Measurements from ENCODE around the gene ENO2. TPM values are rescaled to one million over a fixed set of nuclear protein-coding genes. Genes with fewer than 3 reads are reported as not detected.

The ENO2 gene
- total RNA-seq, 2 donors from 2014 or later, result 104 to 139 TPM

DNA sequence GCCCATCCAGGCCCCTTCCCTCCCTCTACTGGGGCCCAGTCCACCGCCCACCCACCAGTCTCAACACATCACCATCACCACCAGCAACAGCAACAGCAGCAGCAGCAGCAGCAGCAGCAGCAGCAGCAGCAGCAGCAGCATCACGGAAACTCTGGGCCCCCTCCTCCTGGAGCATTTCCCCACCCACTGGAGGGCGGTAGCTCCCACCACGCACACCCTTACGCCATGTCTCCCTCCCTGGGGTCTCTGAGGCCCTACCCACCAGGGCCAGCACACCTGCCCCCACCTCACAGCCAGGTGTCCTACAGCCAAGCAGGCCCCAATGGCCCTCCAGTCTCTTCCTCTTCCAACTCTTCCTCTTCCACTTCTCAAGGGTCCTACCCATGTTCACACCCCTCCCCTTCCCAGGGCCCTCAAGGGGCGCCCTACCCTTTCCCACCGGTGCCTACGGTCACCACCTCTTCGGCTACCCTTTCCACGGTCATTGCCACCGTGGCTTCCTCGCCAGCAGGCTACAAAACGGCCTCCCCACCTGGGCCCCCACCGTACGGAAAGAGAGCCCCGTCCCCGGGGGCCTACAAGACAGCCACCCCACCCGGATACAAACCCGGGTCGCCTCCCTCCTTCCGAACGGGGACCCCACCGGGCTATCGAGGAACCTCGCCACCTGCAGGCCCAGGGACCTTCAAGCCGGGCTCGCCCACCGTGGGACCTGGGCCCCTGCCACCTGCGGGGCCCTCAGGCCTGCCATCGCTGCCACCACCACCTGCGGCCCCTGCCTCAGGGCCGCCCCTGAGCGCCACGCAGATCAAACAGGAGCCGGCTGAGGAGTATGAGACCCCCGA is 22.5 kb downstream of the ENO2 start:
- no peaks in the 10 kb centered on the region for H3K27me3 Mint-ChIP-seq (ENCODE audit: insufficient read depth)
- peak overlapping the region; percentile 40 for H3K4me3 ChIP-seq (ENCODE audit: low read length)
- peaks cover 74% of the 10 kb centered on the region for H3K36me3 Mint-ChIP-seq (ENCODE audit: low read depth)
- H3K9me3 Mint-ChIP-seq, result no peaks in the 10 kb centered on the region
- DNase-seq, result peak; percentile 71
- no peak overlapping the region for H3K9ac ChIP-seq (ENCODE audit: extremely low read depth, low read length, poor library complexity, severe bottlenecking)
- H3K4me1 Mint-ChIP-seq, result peaks cover 25% of the 10 kb centered on the region
- no peaks in the 10 kb centered on the region for H3K27me3 ChIP-seq (ENCODE audit: control insufficient read depth, insufficient read depth, low read length, poor library complexity, severe bottlenecking)
- H3K27ac ChIP-seq (ENCODE audit: low read depth, low read length), result peak overlapping the region; percentile 91
- TF ChIP-seq, protein P1, sequence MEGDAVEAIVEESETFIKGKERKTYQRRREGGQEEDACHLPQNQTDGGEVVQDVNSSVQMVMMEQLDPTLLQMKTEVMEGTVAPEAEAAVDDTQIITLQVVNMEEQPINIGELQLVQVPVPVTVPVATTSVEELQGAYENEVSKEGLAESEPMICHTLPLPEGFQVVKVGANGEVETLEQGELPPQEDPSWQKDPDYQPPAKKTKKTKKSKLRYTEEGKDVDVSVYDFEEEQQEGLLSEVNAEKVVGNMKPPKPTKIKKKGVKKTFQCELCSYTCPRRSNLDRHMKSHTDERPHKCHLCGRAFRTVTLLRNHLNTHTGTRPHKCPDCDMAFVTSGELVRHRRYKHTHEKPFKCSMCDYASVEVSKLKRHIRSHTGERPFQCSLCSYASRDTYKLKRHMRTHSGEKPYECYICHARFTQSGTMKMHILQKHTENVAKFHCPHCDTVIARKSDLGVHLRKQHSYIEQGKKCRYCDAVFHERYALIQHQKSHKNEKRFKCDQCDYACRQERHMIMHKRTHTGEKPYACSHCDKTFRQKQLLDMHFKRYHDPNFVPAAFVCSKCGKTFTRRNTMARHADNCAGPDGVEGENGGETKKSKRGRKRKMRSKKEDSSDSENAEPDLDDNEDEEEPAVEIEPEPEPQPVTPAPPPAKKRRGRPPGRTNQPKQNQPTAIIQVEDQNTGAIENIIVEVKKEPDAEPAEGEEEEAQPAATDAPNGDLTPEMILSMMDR (conservative IDR thresholded peaks at IDR 0.05), result peak; percentile 46
- peaks cover 10% of the 10 kb centered on the region for H3K4me1 ChIP-seq (ENCODE audit: control insufficient read depth, insufficient read depth, low read length)
- no peaks in the 10 kb centered on the region for H3K9me3 ChIP-seq (ENCODE audit: control insufficient read depth, low read length)
- H3K36me3 ChIP-seq (ENCODE audit: control insufficient read depth, insufficient read depth, low read length), result peaks cover 75% of the 10 kb centered on the region
- H3K4me3 Mint-ChIP-seq, result peak overlapping the region; percentile 63
- H3K27ac Mint-ChIP-seq, result peak overlapping the region; percentile 89
- 82 to 94% methylated on average over 15 to 36 of the region's 36 CpGs for WGBS, 2 experiments (ENCODE audit: insufficient coverage in 1 of 2, insufficient read length in 1 of 2)

DNA sequence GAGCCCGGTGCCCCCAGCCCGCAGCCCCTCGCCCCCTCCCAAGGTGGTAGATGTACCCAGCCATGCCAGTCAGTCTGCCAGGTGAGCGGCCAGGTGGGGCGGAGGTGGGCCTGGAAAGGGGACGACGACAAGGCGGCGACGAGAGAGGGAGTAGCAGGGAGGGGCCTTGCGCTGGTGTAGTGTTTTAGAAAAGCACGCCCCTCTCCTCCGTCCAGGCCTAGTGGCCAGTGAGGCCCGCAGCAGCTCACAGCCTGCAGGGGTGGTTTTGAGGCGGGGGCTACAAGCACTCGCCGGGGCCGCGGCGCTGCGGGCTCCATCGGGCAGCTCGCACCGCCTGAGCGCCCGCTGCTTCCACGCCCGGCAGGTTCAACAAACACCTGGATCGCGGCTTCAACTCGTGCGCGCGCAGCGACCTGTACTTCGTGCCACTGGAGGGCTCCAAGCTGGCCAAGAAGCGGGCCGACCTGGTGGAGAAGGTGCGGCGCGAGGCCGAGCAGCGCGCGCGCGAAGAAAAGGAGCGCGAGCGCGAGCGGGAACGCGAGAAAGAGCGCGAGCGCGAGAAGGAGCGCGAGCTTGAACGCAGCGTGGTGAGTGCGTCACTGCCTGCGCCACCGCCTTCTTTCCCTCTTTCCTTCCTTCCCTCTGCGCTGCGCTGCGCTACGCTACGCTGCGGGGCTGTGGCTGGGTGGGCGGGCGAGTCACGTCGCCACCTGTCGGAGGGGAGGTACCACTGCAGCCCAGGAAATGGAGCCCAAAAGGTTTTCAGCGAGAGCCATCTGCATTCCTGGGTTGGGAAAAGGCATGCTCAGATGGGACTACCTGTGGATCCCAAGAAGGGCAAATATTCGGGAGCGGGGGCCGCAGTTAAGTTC is 23.3 kb downstream of the ENO2 start:
- Mint-ChIP-seq H3K4me1 (peaks cover 25% of the 10 kb centered on the region), H3K27me3 (ENCODE audit: insufficient read depth) (no peaks in the 10 kb centered on the region), H3K4me3 (peak overlapping the region; percentile 63), H3K36me3 (ENCODE audit: low read depth) (peaks cover 80% of the 10 kb centered on the region), H3K9me3 (no peaks in the 10 kb centered on the region), H3K27ac (peak overlapping the region; percentile 90)
- Histone ChIP-seq H3K27ac (ENCODE audit: low read depth, low read length) (peak overlapping the region; percentile 91), H3K9ac (ENCODE audit: extremely low read depth, low read length, poor library complexity, severe bottlenecking) (peak overlapping the region; percentile 67), H3K9me3 (ENCODE audit: control insufficient read depth, low read length) (no peaks in the 10 kb centered on the region), H3K27me3 (ENCODE audit: control insufficient read depth, insufficient read depth, low read length, poor library complexity, severe bottlenecking) (no peaks in the 10 kb centered on the region), H3K4me3 (ENCODE audit: low read length) (peak overlapping the region; percentile 72), H3K4me1 (ENCODE audit: control insufficient read depth, insufficient read depth, low read length) (peaks cover 8% of the 10 kb centered on the region), H3K36me3 (ENCODE audit: control insufficient read depth, insufficient read depth, low read length) (peaks cover 81% of the 10 kb centered on the region)
- DNase-seq, result peak; percentile 99
- TF ChIP-seq, protein P1 (conservative IDR thresholded peaks at IDR 0.05), result peak; percentile 99
- 7 to 15% methylated on average over 53 to 80 of the region's 80 CpGs for WGBS, 2 experiments (ENCODE audit: insufficient coverage in 1 of 2, insufficient read length in 1 of 2)

DNA sequence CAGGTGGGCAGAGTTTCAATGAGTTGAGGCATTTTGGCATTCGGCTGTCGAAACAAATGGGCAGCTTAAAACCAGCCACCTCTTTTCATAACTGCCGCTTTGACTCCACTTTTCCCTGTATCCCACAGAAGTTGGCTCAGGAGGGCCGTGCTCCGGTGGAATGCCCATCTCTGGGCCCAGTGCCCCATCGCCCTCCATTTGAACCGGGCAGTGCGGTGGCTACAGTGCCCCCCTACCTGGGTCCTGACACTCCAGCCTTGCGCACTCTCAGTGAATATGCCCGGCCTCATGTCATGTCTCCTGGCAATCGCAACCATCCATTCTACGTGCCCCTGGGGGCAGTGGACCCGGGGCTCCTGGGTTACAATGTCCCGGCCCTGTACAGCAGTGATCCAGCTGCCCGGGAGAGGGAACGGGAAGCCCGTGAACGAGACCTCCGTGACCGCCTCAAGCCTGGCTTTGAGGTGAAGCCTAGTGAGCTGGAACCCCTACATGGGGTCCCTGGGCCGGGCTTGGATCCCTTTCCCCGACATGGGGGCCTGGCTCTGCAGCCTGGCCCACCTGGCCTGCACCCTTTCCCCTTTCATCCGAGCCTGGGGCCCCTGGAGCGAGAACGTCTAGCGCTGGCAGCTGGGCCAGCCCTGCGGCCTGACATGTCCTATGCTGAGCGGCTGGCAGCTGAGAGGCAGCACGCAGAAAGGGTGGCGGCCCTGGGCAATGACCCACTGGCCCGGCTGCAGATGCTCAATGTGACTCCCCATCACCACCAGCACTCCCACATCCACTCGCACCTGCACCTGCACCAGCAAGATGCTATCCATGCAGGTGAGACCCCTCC is 24.2 kb downstream of the ENO2 start:
- H3K27me3 Mint-ChIP-seq (ENCODE audit: insufficient read depth), result no peaks in the 10 kb centered on the region
- no peak overlapping the region for H3K9ac ChIP-seq (ENCODE audit: extremely low read depth, low read length, poor library complexity, severe bottlenecking)

More for the DNA sequence above, 24.2 kb downstream of the ENO2 start:
- Mint-ChIP-seq H3K36me3 (ENCODE audit: low read depth) (peaks cover 75% of the 10 kb centered on the region), H3K9me3 (no peaks in the 10 kb centered on the region), H3K27ac (peak overlapping the region; percentile 90), H3K4me3 (peak overlapping the region; percentile 63), H3K4me1 (peaks cover 30% of the 10 kb centered on the region)
- TF ChIP-seq, protein P1 (conservative IDR thresholded peaks at IDR 0.05), result peak; percentile 6
- H3K36me3 ChIP-seq (ENCODE audit: control insufficient read depth, insufficient read depth, low read length), result peaks cover 73% of the 10 kb centered on the region
- H3K27me3 ChIP-seq (ENCODE audit: control insufficient read depth, insufficient read depth, low read length, poor library complexity, severe bottlenecking), result no peaks in the 10 kb centered on the region
- H3K27ac ChIP-seq (ENCODE audit: low read depth, low read length), result peak overlapping the region; percentile 59
- peaks cover 6% of the 10 kb centered on the region for H3K4me1 ChIP-seq (ENCODE audit: control insufficient read depth, insufficient read depth, low read length)
- H3K9me3 ChIP-seq (ENCODE audit: control insufficient read depth, low read length), result no peaks in the 10 kb centered on the region
- H3K4me3 ChIP-seq (ENCODE audit: low read length), result peak overlapping the region; percentile 72
- no peak for DNase-seq
- WGBS, 2 experiments (ENCODE audit: insufficient coverage in 1 of 2, insufficient read length in 1 of 2), result 91 to 93% methylated on average over 14 to 32 of the region's 32 CpGs

Data from endodermal cell (in vitro differentiated cells).